ENCODE results near the gene ATPAF2. TPM values are rescaled to one million over a fixed set of nuclear protein-coding genes. Genes with fewer than 3 reads are reported as not detected.
"Not testable (repeated sequence)": the region's sequence is repeated elsewhere in the genome, so short reads cannot be mapped to it uniquely, and the experiment has no call there.

Gene ATPAF2
- total RNA-seq, 1 donor from 2014 or later, result 16.6 TPM

GRCh38 chr17:18009609-18010420, 29.2 kb downstream of the ATPAF2 start:
- no peak for DNase-seq (ENCODE audit: low spot score)

- no peak for DNase-seq (ENCODE audit: low spot score)
These were observed 30.3 kb downstream of the ATPAF2 start for GRCh38 chr17:18008496-18009268.

- no peak for DNase-seq (ENCODE audit: low spot score)
These were observed 32.3 kb downstream of the ATPAF2 start for GRCh38 chr17:18006495-18007239.

GRCh38 chr17:18005496-18005895, 33.5 kb downstream of the ATPAF2 start:
- no peak for DNase-seq (ENCODE audit: low spot score)

GRCh38 chr17:18004884-18005305, 34.1 kb downstream of the ATPAF2 start:
- DNase-seq (ENCODE audit: low spot score), result no peak

GRCh38 chr17:18004345-18004744, 34.6 kb downstream of the ATPAF2 start:
- no peak for DNase-seq (ENCODE audit: low spot score)

- DNase-seq (ENCODE audit: low spot score), result no peak
These were observed 36.8 kb downstream of the ATPAF2 start for GRCh38 chr17:18002171-18002570.

- no peak for DNase-seq (ENCODE audit: low spot score)
These were observed 38.9 kb downstream of the ATPAF2 start for GRCh38 chr17:18000030-18000408.

- DNase-seq (ENCODE audit: low spot score), result no peak
These were observed 39.5 kb downstream of the ATPAF2 start for GRCh38 chr17:17999364-18000029.

GRCh38 chr17:17998934-17999333, 40.0 kb downstream of the ATPAF2 start:
- DNase-seq (ENCODE audit: low spot score), result no peak

GRCh38 chr17:17995887-17996286, 43.1 kb downstream of the ATPAF2 start:
- not testable (repeated sequence) for DNase-seq (ENCODE audit: low spot score)

GRCh38 chr17:17994271-17995069, 44.5 kb downstream of the ATPAF2 start:
- peak; percentile 73 for DNase-seq (ENCODE audit: low spot score)

- no peak for DNase-seq (ENCODE audit: low spot score)
These were observed 45.1 kb downstream of the ATPAF2 start for GRCh38 chr17:17993852-17994251.

GRCh38 chr17:17993366-17993765, 45.6 kb downstream of the ATPAF2 start:
- no peak for DNase-seq (ENCODE audit: low spot score)

- no peak for DNase-seq (ENCODE audit: low spot score)
These were observed 48.7 kb downstream of the ATPAF2 start for GRCh38 chr17:17990282-17990681.

- no peak for DNase-seq (ENCODE audit: low spot score)
These were observed 49.4 kb downstream of the ATPAF2 start for GRCh38 chr17:17989618-17990017.

GRCh38 chr17:17989081-17989480, 49.9 kb downstream of the ATPAF2 start:
- DNase-seq (ENCODE audit: low spot score), result no peak

- no peak for DNase-seq (ENCODE audit: low spot score)
These were observed 50.5 kb downstream of the ATPAF2 start for GRCh38 chr17:17988427-17988945.

- DNase-seq (ENCODE audit: low spot score), result no peak
These were observed 51.1 kb downstream of the ATPAF2 start for GRCh38 chr17:17987901-17988300.

- DNase-seq (ENCODE audit: low spot score), result no peak
These were observed 51.6 kb downstream of the ATPAF2 start for GRCh38 chr17:17987187-17987896.
